ENCODE results near the gene CAV3.
A peak's percentile ranks its signal among the peaks of the same experiment; 100 is the strongest.

CAV3 gene

GRCh38 chr3:8761866-8762265 is 28.3 kb downstream of the CAV3 start:
- no peak for DNase-seq (ENCODE audit: low read depth, low spot score)

GRCh38 chr3:8762607-8763377 is 29.2 kb downstream of the CAV3 start:
- no peak for DNase-seq (ENCODE audit: low read depth, low spot score)

- no peak for DNase-seq (ENCODE audit: low read depth, low spot score)
Measured at GRCh38 chr3:8764528-8764927, 30.9 kb downstream of the CAV3 start.

- no peak for DNase-seq (ENCODE audit: low read depth, low spot score)
Measured at GRCh38 chr3:8765528-8765927, 31.9 kb downstream of the CAV3 start.

GRCh38 chr3:8766148-8766547 is 32.5 kb downstream of the CAV3 start:
- DNase-seq (ENCODE audit: low read depth, low spot score) = no peak

- DNase-seq (ENCODE audit: low read depth, low spot score) = no peak
Measured at GRCh38 chr3:8767256-8767666, 33.7 kb downstream of the CAV3 start.

GRCh38 chr3:8767667-8768363 is 34.2 kb downstream of the CAV3 start:
- no peak for DNase-seq (ENCODE audit: low read depth, low spot score)

- no peak for DNase-seq (ENCODE audit: low read depth, low spot score)
Measured at GRCh38 chr3:8768364-8769087, 34.9 kb downstream of the CAV3 start.

- DNase-seq (ENCODE audit: low read depth, low spot score) = peak; percentile 51
Measured at GRCh38 chr3:8769088-8769822, 35.7 kb downstream of the CAV3 start, which contains the start of gene OXTR. TSS of gene OXTR (minus strand) at chr3:8769613. CDS start at chr3:8768187, 1,426 bp downstream.

- DNase-seq (ENCODE audit: low read depth, low spot score) = no peak
Measured at GRCh38 chr3:8773941-8774542, 40.4 kb downstream of the CAV3 start.

- DNase-seq (ENCODE audit: low read depth, low spot score) = no peak
Measured at GRCh38 chr3:8775181-8775580, 41.6 kb downstream of the CAV3 start.

GRCh38 chr3:8775602-8776001 is 42.0 kb downstream of the CAV3 start:
- no peak for DNase-seq (ENCODE audit: low read depth, low spot score)

GRCh38 chr3:8776406-8776805 is 42.8 kb downstream of the CAV3 start:
- peak; percentile 61 for DNase-seq (ENCODE audit: low read depth, low spot score)

GRCh38 chr3:8777201-8777977 is 43.8 kb downstream of the CAV3 start:
- DNase-seq (ENCODE audit: low read depth, low spot score) = no peak

- no peak for DNase-seq (ENCODE audit: low read depth, low spot score)
Measured at GRCh38 chr3:8777978-8778267, 44.3 kb downstream of the CAV3 start.

- no peak for DNase-seq (ENCODE audit: low read depth, low spot score)
Measured at GRCh38 chr3:8778475-8778874, 44.9 kb downstream of the CAV3 start.

- no peak for DNase-seq (ENCODE audit: low read depth, low spot score)
Measured at GRCh38 chr3:8780279-8780678, 46.7 kb downstream of the CAV3 start.

- DNase-seq (ENCODE audit: low read depth, low spot score) = peak; percentile 50
Measured at GRCh38 chr3:8784676-8785435, 51.3 kb downstream of the CAV3 start.

GRCh38 chr3:8790529-8790928 is 56.9 kb downstream of the CAV3 start:
- no peak for DNase-seq (ENCODE audit: low read depth, low spot score)

- DNase-seq (ENCODE audit: low read depth, low spot score) = no peak
Measured at GRCh38 chr3:8793242-8793641, 59.6 kb downstream of the CAV3 start.
